HG02610 (cell line): Measurements from ENCODE around the gene MIPOL1.
"Not testable (repeated sequence)": the region's sequence is repeated elsewhere in the genome, so short reads cannot be mapped to it uniquely, and the experiment has no call there.

Source experiments
- ATAC-seq: cut with Tn5 transposase; IDR thresholded peaks from one replicate; pipeline ENCODE4 v1.9.1; 2021; ENCODE audit warnings: mild to moderate bottlenecking, moderate library complexity; ENCODE audit not compliant: unreplicated experiment

Gene MIPOL1

DNA sequence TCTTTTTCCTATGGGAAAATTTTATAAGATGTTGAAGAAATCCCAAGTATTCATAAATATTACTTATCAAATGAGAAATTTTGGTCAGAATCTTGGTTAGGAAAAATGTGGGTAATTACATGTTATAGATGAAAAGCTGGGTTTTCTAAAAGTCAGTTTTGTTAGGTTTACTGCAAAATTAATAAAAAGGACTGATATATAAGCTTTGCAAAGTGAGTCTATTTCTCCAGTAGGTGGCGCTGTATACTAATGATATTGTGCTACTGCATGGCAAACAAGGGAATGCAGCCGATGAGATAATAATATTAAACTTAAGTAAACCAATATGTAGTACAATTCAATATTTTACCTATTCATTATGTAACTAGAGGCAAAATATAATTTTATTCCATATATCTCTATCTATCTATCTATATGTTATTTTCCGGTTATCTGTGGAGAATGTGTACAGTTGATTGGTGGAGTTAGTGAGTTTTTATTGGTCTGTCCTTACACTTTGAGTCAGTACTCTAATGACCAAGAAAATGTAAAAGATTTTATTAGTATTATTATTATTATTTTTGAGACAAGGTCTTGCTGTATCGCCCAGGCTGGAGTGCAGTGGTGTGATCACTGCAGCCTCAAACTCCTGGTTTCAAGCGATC lies 32.9 kb downstream of the MIPOL1 start:
- peak; percentile 77 for ATAC-seq

DNA sequence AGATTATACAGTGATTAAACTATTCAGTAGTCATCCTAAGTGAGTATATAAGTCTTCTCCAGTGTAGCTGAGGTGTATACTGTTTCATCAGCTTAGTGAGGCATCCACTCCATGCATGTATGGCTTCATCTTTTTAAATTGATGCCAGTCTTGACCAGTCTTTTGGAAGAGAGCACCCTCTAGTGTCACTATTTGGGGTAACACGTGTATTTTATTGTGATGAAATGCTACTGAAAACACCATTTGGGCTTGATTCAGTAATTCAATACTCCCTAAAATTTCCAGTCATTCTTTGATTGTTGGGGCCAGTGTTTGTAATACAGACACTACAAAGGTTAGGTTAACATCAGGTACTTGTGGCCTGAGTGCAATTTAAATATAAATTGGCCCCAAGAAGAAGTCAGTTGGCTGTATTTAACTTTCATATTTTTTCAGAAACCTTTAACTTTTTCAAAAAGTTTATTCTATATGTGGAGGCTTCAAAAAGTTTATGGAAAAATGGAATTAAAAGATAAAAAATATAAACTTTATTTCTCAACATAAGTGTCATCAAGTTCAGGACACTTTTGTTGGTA lies 35.3 kb downstream of the MIPOL1 start:
- no peak for ATAC-seq

DNA sequence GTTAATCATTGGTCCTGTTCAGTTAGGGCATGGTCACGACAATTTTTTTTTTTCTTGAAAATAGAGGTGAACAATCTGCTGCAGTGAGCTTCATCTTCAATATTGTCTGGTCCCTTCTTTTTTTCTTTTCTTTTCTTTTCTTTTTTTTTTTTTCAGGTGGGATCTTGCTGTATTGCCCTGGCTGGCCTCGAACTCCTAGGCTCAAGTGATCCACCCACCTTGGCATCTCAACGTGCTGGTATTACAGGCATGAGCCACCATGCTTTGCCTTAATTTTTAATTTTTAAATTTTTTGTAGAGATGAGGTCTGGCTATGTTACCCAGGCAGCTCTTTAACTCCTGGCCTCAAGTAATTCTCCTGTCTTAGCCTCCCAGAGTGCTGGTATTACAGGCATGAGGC lies 36.5 kb downstream of the MIPOL1 start:
- ATAC-seq = no peak

DNA sequence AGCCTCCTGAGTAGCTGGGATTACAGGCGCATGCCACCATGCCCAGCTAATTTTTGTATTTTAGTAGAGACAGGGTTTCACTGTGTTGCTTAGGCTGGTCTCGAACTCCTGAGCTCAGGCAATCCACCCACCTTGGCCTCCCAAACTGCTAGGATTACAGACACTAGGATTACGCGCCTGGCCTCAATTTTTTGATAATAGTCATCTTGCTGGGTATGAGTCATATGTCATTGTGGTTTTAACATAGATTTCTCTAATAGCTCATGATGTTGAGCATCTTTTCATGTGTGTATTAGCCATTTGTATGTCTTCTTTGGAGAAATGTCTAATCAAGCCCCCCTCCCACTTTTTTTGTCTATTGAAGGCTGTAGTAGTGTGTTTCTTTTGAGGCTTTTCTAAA lies 38.3 kb downstream of the MIPOL1 start:
- ATAC-seq = not testable (repeated sequence)

DNA sequence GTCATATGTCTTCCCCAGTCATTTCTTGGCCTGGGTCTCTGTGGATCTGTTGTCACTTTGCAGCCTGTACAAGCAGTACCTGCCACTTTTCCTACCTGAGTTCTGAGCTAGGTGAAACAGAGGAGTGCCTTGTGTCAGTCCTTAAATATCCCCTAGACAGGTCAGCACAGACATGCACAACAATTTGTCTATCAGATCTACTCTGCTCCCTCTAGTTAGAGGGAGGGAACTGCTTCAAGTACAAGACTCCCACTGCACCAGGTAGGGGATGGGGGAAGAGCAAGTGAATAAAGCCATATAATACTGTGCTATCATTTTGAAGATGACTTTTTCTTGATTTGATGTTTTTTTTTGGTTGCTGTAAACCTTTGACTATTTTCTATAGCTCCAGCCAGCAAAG lies 39.4 kb downstream of the MIPOL1 start:
- ATAC-seq = no peak

DNA sequence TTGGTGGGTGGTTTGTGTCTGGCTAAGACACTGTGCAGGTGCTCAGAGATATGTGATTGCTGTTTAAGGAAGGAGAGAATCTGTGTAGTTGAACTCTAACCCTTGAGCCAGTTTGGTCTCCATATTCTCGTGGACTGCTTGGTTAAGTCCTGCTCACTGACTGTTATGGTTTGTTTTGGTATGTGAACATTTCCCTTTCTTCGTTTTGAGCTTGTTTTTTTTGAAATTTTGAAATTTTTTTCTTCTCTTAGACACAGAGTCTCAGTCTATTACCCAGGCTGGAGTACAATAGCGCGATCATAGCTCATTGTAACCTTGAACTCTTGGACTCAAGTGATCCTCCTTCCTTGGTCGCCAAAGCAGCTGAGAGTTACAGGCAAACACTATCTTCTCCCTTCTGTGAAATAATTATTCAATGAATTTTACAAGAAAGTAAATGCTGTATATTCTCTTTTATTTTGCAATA lies 40.0 kb downstream of the MIPOL1 start:
- no peak for ATAC-seq

DNA sequence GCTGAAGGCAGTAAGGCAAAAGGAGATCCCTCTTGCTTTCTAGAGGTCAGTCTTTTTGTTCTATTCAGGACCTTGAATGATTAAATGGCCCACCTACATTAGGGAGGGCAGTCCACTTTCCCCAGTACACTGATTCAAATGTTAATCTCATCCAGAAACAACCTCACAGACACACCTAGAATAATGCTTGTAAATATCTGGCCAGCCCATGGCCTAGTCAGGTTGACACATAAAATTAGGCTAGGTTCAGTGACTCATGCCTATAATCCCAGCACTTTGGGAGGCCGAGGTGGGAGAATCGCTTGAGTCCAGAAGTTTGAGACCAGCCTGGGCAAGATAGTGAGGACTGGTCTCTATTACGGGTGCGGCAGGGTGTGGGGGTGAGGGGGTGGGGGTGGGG lies 43.5 kb downstream of the MIPOL1 start:
- no peak for ATAC-seq

DNA sequence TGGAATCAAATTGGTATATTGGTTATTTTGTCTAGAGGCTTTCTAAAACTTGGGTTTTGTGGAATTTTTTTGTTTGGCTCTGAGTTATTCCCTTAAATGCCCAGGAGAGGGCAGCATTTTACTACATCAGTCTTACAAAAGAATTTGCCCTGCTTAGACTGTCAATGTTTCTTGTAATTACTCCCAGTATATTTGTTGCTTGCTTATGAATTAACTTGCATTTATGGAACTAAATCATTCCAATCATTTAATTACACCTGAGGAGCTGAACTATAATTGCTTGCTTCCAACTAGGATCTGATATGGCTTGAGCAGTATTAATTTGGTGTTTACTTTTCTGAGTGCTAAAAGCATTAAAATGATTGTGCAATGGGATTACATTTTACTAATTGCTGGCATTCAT lies 48.7 kb downstream of the MIPOL1 start:
- ATAC-seq = no peak

DNA sequence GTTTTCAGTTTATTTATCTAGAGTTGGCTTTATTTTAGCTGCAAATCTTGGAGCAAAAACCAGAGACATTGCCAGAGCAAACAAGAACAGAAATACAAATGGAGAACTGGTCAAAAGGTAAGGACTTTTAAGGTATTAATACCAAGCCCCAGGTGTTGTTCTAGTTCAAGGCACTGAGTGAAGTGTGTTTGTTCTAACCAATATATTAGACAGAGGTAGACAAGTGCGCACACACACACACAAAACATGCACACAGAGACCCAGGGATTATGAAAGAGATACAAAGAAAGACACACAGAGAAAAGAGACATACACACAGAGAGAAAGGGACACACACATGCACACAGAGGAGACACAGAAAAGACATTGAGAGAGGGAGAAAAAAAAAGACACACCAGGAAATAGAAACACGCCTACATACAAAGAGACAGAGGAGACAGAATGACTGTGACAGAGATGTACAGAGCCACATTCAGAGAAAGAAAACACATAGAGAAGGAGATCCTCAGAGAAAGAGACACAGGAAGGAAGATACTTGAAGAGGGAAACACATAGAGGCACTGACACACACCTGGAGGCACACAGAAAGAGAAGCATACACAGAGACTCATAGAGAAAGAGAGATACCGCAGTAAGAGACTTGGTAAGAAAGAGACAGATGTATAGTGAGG lies 50.2 kb downstream of the MIPOL1 start:
- ATAC-seq = no peak

DNA sequence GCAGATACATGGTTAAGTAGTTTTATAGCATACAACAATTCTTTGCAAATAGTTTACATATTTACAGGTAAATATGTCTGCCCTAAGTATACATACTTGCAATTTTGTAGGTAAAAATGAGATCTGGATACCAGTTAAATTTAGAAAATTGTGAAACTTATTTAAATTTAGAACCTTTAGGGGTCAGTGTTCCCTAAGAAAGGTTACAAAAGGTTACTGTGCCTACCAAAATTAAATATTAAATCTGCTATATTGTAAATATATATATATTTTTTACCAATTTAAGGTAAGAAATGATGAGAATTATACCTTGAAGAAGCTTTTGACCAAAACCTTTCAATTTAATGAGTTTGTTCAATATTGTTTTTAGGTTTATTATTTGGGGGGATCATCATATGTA lies 54.0 kb downstream of the MIPOL1 start:
- ATAC-seq = no peak

DNA sequence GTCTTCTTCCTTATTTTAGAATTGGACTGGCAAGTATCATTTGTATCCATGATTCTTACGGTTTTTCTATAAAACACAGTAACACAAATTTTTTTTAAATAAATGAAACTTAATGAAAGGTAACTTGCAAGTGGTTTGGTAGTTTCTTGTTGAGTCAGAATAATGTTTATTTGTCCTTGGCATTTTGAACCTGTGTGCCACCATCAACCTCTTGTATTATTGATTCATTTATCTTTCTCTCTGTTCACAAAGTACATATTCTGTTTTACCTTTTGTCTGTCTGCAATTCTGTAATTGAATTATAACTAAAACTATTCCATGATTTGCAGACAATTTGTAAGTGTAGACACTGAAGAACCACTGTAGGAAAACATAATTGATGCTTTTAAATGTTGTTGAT lies 54.7 kb downstream of the MIPOL1 start:
- ATAC-seq = no peak

DNA sequence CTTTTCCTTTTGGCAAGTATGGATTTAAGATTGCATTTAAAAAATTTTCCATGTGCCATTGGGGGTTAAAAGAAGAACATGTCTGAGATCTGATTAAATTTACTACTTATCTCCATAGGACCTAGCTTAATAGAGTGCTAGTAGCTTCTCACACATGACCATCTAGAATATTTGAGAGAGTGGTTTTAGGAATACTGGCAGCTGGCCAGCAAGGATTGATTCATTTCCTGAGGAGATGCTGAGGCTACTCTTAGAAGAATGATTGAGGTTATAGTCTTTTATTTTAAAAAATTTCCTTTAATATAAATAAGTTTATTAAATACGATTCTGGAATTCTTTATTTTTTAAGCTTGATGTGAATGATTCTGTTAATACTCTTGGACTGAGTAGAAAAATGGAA lies 56.2 kb downstream of the MIPOL1 start:
- ATAC-seq = no peak

DNA sequence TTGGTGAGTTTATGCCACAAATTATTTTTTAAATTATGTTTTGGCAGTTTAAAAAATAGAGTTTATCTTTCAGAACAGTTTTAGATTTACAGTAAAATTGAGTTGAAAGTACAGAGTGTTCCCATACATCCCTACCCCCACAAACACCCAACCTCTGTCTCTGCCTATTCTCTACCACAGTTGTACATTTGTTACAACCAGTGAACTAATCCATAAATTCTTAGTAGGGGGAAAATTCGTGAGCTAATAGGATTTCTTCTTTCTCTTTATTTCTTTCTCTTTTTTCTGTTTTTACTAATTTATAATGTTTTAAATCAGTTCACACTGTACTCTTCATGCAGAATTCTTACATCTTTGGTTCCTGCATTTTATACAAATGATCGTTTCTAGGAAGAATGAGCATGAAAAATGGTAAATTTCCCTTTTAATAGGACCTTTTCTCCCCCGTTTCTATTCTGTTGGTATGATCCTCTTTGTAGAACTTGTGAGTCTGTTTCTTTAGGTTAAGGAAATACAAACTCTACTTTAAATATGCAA lies 56.7 kb downstream of the MIPOL1 start:
- ATAC-seq = no peak

DNA sequence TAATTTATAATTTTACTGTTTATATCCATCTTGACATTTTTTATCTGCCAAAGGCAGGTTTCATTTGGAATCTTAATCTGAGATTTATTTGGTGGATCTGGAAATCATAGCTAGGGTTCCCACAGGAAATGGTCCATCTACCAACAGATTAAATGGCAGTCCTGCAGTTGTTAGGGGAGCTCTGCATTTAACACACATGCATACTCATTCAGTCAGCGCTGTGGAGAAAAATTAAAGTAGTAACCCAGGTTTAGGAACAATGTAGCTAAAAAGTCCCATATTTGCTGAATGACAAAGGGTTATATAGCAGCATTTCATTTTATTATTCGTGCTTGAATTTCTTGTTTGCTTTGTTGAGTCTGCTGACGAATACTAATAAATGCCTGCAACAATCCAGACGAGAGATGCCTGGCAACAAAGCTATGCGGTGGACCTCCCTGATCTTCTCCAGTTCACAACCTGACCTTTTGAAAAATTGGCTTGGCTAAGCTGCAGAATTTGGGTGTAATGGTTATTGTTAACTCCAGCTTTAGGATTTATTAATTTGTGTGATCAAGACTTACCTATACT lies 59.8 kb downstream of the MIPOL1 start:
- no peak for ATAC-seq

DNA sequence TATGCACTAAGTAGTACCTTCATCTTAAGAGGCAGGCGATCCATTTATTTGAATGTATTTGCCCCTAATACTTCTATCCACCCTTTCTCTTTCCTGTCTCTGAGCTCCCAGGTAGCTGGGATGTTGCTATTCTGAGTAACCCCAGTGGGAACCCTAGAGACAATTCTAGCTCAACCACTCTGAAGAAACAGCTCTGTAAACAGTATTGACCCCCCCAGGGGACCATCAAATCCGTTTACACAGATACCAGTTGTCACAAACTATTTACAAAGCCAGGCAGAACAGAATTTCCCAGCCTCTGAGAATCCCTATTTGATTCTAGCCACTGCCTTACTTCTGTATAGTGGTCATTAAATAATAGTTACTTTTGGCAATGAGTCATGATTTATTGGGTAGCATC lies 64.9 kb downstream of the MIPOL1 start:
- ATAC-seq = no peak

DNA sequence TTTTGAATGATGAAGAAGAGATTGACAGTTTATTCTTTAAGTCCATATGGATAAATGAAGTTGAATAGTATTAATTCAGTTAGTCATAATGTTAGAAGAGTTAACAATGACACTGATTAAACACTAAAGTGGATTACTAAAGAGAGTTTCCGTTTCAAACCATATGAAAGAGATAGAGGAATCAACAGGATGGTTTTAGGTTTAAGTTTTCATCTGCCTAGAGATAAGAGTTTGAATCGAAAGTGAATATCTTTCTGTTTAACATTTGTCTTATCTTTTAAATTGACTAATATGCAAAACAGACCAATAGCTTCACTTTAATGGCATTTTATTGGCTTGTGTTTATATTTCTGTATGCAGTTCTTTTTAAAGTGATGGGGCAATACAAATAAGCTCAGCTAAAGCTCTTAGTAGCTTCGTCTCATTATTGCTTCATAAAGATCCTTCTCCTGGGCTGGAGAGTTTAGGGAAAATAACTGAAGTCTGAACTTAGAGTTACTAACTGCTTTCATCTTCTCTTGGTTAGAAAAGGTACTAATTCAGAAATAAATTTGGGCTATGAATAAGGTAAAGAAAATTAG lies 66.0 kb downstream of the MIPOL1 start:
- no peak for ATAC-seq

DNA sequence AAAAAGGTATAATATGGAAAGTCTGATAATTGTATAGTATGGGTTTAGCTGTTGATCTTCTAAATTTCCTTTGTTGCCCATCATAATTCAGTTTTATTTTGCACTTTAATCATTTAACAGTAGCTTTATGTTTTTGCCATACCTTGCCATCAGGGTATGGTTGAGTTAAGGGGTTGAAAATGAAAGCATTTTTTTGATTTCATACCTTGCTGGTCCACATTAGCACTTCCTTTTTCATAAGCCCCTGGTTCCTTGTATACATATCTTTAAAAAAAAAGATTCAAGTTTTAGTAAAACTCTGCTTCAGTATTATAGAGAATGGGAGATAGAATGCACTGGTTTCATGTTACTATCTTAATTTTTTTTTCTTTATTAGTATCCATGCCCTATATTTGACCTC lies 71.1 kb downstream of the MIPOL1 start:
- no peak for ATAC-seq

DNA sequence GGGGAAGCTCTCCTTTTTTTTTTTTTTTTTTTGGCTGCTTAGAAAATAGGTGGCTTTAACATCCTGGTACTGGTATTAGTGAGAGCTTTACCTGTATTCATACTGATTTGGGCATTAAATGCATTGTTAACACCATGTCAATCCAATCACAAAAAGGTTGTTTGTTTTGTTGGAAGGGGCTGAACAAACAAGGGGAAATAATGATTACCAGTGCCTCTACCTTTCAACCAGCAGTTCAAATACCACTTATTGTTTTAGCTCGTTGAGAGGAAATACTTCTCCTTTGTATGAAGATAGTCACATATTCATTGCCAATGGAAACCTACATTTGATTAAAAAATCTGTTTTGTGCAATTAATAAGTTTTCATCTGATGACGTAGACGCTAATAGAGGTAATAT lies 72.9 kb downstream of the MIPOL1 start:
- ATAC-seq = no peak

DNA sequence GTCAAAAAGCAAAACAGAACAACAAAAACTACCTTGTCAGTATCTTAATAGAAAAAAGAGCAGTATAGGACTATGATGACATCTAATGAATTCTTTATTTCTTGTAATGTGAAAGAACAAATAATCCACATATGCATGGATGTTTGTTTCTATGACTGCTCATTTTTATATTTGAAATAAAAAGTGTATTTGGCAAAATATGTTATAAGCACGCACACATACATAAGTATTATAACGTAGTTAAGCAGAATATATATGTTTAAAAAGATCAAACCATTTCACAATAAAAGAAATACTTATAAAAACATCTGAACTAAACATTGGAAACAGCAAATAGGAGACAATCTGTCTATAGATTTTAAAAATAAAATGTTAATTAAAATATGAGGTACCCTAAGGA lies 74.8 kb downstream of the MIPOL1 start:
- no peak for ATAC-seq

DNA sequence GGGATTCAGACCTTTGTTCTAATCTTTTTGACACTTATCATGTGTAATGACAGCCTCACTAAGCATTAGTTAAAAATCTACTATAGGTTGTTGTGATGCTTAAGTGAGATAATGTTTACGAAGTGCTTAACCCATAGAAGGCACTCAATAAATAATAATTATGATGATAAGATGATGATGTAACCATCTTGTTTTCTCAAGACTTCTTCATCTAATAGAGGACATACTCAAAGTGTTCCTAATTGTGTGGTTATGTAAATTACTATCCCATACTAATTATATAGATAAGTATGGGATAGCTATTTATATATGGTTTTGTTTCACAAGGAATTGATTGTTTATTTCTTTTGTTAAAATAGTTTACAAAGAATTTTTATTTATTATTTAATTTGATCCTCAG lies 76.9 kb downstream of the MIPOL1 start:
- ATAC-seq = no peak

DNA sequence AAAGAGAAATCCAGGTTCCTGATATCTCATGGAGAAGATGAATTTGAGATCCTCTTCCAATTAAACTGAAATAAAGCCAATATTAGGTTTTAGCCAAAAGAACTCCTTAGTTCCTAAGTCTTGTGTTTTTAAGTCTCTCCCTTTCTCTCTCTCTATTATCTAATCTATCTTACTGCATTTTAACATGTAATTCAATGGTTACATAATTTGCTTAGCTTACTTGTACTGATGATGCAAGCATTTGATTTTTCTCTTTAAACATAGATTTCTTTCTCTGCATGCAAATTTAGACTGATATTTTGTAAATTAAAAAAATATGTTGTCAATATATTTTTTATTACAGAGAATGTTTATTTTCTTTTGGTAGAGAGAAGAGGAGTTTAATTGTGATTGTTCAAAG lies 78.2 kb downstream of the MIPOL1 start:
- no peak for ATAC-seq
